HG02884 (cell line): ENCODE measurements around the gene OXLD1.

Experiments used
- ATAC-seq: cut with Tn5 transposase; IDR thresholded peaks from one replicate; pipeline ENCODE4 v1.9.1; 2021; ENCODE audit warnings: mild to moderate bottlenecking, moderate library complexity; ENCODE audit not compliant: unreplicated experiment

OXLD1 gene

DNA sequence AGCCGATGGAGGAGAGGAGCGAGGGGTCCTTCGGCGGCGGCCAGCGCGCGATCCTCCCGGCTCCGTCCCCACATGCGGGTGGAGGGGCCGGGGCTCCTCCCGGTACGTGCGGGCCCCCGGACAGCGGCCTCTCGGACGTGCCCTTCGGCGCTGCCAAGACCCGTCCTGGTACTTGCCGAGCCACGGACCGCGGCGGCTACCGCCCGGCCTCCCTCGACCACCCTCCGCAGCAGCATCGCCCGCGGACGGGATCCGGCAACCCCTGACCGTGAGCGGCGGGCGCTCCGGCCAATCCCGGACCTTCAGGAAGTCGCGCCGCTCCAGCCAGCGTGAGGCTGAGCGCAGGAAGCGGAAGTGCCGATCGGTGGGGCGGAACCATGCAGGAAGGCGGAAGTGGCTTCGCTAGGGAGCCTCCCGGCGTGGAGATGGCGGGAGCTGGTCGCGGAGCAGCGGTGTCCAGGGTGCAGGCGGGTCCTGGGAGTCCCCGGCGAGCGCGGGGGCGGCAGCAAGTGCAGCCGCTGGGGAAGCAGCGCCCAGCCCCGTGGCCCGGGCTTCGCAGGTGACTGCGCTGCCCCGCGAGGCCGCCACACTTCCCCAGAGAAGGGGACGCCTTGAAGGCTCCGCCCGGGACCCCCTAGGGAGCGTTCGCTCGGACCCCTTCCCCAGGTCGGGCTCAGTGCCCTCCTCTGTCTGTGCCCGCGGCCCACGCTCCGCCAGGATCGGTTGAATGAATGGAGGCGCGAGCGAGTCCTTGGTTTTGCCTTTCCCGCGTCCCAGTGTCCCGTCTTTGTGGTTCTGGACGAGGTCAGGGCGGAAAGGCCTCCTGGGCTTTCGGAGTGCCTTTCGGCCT is at the start of gene OXLD1, which contains the start of gene CCDC137:
Gene OXLD1 (minus strand): TSS at position 264 of the 850 bp plus-strand sequence. CDS start 28 bp downstream, at position 236.
Gene CCDC137 (plus strand): TSS at position 396 of the 850 bp plus-strand sequence. CDS start 30 bp downstream, at position 426.
- peak; percentile 88 for ATAC-seq

DNA sequence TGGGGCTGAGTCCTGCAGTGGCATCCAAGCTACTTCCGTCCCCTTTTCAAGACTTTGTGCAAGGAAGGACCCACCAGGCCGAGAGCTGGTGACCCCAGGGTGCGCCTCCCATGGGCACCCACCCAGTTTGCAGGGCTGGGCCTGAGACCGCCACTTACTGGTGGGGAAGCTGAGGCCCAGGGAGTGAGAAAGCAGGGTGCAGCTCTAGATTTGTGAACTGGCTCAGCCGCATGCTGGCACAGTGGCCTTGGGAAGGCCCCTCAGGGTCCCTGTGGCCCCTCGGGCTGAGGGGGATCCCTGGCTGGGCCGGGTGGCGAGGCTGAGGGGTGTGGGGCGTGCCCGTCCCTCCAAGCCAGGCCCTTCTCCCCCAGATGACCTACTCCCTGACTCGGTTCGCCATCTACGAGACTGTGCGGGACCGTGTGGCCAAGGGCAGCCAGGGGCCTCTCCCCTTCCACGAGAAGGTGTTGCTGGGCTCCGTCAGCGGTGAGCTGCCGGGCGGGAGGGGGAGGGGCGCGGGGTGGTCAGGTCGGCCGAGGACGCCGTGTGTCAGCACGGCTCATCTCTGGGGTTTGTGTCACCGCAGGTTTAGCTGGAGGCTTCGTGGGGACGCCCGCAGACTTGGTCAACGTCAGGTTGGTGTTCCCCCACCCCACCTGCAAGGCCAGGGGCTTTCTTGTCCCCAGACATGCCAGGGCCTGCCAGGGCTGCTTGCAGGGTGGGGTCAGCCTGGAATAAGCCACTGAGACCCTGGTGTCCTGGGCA is 48.9 kb upstream of the OXLD1 start:
- no peak for ATAC-seq

DNA sequence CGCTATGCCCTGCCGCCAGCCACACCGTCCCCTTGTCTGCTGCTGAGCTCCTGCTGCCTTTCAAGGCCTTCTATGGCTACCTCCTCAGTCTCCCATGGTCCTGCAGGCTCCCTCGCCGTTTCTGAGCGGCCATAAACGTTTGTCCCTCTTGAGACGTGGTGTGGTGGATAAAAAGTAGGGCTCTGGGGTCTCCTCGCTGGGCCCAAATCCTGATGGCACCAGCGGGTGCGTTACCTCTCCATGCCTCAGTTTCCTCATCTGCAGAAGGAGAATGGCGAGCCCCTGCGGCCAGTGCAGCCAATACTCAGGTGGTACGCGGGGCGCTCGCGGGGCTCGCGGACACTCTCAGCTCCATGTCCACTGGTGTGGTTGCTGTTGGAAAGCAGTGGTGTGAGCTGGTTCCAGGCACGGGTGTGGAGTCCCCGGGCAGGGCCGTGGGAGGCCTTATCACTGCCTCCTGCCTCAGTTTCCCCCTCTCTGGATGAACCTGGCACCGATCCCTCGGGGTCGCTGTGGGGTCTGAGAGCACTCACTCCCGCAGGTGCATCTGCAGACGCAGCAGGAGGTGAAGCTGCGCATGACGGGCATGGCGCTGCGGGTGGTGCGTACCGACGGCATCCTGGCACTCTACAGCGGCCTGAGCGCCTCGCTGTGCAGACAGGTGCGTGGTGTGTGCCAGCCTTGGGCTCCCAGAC is 48.2 kb upstream of the OXLD1 start:
- no peak for ATAC-seq

DNA sequence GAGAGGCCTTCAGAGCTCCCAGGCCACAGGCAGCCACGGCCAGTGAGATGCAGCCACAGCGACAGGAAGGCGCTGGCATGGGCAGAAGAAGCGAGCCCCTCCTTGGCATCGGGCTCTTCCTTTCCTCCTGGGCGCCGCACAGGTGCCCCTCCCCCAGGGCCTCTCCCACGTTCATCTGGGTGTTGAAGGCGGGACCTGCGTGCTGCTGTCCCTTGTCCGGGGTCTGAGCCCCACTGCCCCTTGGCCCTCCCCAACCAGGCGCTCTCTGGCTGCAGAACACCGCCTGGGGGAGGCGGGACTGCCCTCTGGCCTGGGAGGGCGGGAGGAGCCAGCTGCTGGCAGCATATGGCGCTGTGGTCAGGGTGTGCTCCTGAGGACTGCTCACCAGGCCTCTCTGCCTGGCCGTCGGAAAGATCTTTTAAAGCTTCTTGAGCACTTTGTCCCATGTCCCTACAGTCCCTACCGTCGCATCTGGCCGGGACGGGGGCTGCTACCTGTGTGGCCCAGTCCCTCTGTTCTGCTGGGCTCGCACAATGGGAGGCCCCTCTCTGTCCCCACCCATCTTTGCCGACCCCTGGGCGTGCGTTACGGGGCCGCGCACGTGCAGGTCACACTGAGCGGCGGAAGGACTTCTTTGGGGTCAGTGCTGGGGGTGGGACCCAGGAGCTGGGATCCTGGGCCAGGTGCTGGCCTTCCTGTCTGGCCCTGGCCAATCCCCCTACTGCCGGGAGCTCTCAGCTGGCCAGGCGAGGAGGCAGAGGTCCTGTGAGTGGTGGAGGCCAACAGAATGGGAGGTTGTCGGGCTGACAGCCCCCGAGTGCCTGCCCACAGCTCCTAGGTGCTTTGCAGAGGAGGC is 47.4 kb upstream of the OXLD1 start:
- no peak for ATAC-seq

DNA sequence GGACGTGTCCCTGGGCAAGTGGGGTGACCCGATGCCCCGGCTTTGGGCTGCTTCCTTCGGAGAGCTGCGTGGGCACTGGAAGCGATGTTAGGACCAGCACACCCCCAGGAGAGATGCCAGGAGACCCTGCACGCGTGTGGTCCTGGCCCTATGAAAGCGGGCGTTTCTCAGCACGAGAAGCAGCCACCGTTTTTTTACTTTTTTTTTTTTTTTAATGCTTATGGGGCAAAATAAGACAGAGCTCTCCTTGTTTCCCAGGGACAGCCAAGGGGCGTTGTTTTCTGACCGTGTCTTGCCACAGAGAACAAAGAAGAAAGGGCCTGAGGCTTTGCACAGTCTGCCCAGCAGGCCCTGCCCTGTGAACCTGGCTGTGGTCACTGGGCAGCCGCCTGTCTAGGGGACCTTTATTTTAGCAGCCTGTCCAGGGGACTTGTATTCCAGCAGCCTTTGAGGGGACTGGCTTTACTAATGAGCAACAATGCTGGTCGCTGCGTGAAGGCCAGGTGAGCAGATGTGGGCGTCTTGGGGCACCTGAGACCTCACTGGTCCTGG is 46.7 kb upstream of the OXLD1 start:
- ATAC-seq, result no peak

DNA sequence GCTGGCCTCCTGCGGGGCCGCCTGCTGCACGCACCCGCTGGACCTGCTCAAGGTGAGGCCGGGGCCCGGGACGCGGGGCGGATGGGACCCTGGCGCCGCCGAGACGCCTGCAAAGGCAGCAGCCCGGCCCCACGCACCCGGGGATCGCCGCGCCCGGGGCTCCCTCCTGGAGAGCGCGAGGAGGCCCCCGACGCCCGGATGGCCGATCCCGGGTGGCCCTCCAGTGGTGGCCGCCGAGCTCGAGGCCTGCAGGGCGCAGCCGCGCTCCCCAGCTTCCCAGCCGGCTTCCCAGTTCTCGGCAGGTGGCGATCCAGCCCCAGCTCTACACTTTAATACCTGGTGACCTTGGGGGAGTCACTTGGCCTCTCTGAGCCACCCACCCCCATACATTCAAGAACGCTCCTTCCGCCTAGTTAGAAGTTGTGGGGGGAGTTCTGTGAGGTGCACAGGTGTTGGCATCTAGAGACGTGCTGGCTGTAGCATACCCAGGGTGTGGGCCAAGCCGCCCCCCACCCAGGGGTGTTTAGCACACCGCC is 46.1 kb upstream of the OXLD1 start:
- peak; percentile 4 for ATAC-seq

DNA sequence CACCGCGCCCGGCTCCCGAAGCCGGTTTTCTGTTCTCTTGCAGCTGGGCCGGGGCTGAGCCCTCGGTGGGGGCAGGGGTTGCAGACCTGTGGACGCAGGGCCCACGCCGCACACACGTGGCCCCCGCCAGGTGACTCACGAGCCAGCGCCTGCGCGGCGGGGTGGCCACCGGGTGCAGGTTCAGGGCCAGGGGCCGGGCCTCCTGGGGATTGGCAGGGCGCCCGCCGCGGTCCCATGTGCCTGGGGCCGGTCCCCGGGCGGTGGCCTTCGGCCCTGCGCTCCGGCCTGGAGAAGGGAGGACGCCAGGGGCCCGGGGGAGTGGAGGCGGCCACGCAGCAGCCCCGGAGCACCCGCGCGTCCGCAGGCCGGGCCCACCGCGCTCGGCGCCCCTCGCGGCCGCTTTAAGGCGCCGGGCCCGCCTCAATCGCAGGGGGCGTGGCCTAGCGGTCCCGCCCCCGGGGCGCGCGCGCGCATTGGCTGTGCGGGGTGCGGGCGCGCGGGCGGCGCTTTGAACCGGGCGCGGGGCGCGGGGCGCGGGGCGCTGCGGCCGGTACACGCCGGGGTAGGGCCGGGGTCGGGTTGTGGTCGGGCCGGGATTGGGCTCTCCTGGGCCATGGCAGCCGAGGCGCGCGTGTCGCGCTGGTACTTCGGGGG is 45.5 kb upstream of the OXLD1 start, which contains the start of gene SLC25A10:
Gene SLC25A10 (plus strand): TSS at position 471 of the 654 bp plus-strand sequence. CDS start 143 bp downstream, at position 614.
- peak; percentile 47 for ATAC-seq

DNA sequence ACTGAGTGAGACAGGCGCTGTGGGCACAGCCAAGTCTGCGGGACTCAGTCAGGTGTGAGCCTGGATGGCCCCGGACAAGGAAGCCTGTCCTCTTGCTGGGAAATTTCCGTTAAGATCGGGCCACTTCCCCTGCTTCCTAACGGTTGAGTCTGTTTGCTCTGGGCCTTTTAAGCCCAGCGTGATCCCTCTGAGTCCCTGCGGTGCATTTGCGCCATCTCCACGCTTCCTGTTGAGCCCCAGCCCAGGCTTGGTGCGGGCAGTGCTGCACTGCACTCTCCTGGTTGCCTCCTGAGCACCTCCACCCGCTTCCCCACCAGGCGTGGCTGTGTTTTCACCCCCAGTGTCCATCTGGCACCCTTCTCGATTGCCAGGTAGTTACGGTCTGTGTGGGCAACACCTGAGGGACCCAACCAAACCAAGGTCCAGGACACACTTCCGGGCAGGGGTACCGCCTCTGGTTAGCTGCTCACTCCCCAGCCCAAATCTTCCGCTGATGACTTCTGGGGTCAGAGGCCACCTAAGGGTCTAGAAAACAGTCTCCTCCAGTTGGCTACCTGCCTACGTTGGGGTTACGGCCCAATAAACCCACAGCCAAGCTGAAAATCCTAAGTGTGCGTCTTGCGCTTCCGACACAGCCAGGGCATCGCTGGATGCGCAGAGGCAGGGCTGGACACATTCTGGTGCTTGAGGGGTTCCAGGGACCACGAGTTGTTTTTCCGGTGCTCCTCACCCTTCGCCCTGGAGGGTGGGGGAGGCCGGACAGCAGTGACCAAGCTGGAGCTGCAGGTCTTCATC is 44.3 kb upstream of the OXLD1 start:
- no peak for ATAC-seq

DNA sequence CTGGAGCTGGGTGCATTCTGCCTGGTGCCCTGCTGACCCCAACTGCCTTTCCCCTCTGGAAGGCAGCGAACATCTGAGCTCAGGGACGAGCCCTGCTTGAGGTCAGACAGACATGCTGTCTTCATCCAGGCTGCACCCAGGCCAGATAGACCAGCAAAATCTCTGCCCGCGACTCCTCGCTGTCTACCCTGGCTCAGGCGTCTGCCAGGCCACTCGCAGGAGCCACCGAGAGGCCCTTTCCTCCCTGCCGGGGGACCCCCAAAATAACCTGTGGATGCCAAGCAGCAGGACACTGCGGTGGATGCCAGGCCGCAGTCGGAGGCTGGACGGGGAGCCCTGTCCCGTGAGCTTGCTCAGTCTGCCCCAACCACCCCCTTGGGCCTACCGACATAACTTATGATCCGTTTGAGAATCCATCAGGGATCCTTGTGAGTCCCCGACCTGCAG is 42.4 kb upstream of the OXLD1 start:
- no peak for ATAC-seq

DNA sequence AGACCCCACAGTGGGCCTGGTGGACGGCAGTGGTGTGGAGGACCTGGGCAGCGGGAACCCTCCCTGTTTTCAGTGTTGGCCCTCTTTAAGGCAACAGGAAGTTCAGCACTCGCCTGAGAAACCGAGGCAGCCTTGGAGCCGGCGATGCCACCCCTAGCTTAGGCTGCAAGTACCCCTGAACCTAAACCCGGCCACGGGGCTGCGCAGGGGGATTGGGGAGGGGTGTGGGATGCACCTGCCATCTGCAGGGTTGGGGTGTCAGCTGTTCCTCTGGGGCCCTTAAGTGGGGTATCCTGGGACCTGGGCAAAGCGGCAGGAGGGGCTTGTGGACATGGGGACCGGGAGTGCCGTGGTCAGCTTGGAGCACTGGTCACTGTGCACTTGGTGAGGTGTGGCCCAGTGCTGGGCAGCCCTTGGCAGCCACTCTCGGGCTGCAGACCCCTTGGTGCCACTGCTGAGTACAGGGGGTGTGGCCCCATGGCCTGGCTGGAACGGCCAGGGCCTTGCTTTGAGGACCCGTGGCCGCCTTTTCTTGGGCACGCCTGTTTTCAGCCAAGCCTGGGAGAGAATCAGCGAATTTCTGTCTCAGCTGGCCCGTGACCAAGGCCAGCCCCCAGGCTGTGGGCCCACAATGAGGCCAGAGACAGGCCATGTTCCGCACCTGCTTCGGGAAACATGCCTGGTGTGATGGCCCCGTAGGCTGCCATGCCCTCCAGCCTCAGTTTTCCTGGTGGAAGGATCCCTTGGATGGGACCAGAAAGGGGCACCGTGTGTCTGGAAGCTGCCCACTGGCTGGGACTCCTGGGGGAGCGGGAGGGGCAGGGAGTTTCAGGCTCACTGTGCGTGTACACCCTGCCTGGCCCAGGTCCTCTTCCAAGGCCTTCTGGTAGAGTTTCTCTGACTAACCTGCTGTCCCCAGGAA is 41.6 kb upstream of the OXLD1 start:
- no peak for ATAC-seq

DNA sequence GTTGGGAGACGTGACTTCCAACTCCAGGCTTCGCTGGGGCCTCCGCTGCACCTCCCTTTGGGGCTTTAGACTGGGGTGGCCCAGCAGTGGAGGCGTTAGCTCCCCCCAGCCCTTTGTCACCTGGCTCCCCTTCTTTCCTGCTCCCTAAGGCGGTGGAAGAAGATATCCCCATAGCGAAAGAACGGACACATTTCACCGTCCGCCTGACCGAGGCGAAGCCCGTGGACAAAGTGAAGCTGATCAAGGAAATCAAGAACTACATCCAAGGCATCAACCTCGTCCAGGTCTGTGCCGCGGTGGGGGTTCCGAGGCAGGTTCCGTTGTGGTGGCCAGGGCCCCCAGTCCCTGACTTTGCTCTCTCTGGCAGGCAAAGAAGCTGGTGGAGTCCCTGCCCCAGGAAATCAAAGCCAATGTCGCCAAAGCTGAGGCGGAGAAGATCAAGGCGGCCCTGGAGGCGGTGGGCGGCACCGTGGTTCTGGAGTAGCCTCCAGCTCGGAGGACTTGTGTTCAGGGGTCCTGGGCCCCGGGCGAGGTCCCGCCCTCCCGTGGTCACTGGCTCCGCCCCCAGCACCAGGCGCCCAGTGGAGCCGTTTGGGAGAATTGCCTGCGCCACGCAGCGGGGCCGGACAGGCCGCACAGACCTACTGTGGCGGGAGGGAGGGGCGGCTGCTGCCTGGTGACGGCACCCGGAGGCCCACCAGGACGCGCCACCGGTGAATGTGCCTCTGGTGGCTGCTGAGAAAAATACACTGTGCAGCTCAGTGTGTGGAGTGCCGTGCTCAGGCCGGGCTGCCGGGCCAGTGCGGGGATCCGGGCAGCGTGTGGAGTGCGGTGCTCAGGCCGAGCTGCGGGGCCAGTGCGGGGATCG is 40.6 kb upstream of the OXLD1 start:
- no peak for ATAC-seq

DNA sequence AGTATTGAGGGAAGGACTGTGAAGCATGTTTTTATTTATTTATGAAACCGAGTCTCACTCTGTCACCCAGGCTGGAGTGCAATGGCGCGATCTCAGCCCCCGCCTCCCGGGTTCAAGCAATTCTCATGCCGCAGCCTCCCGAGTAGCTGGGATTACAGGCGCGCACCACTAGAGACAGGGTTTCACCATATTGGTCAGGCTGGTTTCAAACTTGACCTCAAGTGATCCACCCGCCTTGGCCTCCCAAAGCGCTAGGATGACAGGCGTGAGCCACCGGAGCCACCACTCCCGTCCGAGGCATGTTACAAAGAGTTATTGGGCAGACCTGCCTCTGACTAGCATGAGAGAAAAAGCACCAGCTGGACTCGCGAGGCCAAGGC is 39.8 kb upstream of the OXLD1 start:
- ATAC-seq, result no peak

DNA sequence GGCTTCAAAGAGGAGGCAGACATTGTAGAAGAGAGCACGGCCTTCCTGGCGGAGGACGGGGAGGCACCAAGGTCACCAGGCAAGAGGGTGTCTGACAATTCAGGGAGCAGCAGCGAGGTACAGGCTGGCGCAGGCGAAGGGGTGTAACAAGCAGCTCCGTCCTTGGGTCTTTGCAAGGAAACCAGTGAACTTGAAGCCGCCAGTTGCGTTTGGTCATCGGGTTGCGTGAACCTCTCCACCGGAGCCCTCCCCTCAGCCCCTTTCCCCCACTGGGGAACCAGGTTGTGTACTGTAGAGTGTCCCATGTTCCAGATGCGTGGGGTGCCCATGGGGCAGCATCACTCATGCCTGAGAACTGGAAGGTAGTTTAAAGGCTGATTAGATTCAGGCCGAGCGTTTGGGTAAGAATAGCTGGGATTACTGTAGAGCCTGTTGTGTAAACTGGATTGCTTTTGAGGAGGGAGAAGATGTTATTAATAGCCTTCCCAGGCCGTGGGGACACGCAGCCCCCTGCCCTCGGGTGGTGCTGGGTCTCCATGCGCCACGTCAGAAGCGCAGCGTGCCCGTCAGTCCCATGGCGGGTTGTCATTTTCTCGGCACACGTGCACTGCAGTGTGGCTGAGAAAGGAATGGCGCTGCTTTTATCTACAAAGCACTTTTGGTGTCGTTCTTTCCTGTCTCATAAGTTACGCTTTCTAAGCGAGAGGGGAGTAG is 39.3 kb upstream of the OXLD1 start:
- ATAC-seq, result no peak

DNA sequence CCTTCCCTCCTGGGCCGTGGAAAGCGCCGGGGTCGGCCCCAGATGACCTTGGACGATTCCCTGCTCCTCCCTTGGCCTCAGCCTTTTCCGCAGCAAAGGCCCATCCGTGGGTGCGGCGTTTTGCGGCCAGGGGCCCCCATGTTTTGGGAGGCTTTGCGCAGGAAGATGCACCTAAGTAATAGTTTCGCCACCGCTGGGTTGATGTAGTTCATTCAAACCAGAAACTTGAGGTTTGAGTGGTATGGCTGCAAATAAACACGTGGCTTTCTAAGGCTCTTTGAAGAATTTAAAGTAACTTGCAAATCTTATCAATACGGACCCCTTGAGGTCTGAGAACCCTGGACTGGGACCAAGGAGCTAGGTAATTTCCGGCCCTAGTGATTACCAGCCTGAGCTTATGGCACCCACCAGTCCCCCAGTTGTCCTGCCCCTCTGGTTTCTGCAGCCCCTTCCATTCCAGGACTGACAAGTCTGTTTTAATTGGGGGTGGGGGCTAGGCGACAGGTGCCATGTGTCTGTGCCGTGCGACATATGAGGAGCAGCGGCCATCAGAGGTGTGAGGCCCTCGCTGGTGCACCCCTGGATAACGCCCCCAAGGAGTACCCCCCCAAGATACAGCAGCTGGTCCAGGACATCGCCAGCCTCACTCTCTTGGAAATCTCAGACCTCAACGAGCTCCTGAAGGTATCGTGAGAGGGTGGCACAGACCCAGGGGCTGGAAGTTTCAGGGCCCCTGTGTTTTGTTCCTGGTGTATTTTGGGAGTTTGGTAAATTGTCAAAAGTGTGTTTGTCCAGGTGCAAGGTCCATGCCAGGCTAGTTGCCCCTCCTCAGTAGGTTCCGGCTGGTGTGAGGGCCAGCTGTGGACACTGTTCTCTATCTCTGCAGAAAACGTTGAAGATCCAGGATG is 37.6 kb upstream of the OXLD1 start:
- ATAC-seq, result no peak
